Activated CD4-positive, CD25-positive, alpha-beta regulatory T cell treated with anti-CD3 and anti-CD28 coated beads, Interleukin-2, amount 50 U/mL, for 24 hours (primary cell): Measurements from ENCODE around the gene SPECC1.
"Not testable (repeated sequence)": the region's sequence is repeated elsewhere in the genome, so short reads cannot be mapped to it uniquely, and the experiment has no call there.

ENCODE experiments used
- ATAC-seq, 2 donors: fragments of 150-1000 bp; cut with Tn5 transposase; one replicate each; pipeline ENCODE4 v1.10.0; 2021; ENCODE audit warnings: mild to moderate bottlenecking in 1 of 2, moderate library complexity in 1 of 2

SPECC1 gene

DNA sequence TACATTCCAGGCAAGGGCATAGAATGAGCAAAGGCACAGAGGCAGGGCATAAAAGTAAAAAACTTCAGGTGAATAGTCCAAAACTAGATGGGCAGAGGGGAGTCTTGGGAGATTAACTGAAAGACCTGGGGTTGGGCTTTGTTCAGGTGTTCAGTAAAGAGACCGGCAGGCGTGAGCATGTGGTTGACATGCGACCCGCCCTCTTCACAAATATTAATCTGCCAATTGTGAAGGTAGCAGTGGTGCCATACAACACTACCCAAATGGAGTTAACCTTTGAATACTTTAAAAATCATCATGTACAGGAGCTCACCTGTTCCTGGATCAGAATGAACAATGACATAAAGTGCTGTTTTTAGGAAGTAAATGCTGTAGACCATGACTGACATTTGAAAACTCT is 232.7 kb downstream of the SPECC1 start:
- no peak for ATAC-seq

DNA sequence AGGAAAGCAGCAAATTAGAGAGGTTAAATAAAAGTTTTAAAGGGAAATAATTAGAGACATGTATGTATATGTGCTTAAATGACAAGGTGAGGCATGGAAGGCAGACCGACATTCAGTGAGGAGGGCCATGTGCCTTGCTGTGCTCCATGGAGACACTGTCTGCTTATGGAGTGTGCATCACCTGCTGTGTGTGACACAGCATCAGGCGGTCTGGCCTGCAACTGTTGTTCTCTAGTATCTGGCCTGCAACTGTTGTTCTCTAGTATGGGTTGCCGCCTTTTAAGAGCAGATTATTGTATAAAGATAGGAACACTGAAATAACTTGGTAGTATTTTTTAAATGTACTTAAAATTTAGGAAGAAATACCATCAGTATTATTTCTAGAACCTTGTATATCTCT is 233.1 kb downstream of the SPECC1 start:
- no peak for ATAC-seq

DNA sequence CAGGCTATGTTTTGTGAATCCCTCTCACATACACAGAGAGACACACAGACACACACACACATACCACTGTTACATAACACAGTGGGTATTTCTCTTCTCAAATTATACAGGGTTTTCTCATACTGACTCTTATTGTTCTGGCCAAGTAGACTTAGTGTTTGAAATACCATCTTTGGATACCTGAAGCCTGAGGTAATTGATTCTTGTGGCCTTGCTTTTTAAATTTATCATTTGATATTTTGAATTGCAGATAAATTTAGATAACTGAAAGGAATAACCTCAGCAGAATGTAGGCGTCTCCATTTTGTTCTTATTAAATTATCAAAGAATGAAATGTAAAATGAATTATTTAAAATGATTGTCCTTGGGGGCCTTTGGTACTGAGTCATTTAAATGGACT is 234.4 kb downstream of the SPECC1 start:
- no peak for ATAC-seq

DNA sequence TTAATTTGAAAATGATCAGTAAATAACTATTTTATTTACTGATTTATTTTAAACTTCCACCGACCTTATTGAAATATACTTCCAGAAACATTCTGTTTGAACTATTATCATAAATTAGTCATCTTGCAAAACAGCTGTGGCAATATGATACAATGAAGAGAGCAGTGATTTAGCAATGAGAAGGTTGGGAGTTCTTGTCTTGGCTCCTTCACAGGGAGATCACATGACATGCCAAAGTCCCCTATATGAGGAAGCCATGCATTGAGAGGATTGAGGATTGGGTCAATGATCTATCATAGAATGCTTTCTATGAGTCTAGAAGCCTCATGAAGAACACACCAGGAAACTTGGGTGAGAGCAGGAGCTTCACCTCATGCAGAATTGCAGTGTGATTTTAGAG is 235.5 kb downstream of the SPECC1 start:
- ATAC-seq, result no peak

DNA sequence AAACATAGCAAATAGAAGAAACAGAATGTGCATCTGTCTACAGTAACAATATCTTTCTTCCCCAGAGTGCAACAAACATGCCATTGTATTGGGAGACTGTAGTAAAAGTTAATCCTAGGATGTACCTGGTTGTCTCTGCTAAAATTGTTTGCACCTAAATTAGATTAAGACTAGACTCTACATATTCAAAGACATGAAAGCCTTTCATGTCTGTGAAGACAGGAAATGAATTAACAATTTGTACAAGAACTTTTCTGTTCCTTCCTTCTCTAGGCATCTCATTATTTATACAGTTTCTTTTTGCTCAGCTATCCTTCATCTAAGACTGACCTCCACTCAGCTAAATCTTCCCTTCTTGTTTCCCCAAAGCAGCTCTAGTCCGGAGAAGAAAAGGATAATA is 237.5 kb downstream of the SPECC1 start:
- no peak for ATAC-seq

DNA sequence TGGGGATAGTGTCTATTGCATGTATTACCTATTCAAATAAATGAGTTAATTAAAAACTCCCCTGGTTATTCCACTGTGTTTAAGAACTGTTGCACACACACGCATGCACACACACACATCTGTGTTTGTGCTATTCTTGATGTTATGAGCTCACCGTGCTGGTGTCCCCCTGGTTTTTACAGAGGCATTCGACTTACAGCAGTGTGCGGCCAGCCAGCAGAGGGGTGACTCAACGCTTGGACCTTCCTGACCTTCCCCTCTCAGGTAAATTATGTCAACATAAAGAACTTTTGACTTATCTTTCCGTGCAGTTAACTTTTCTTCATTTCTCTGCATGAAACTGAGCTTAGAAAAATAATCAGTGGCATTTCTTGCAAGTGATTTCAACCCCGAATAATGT is 244.2 kb downstream of the SPECC1 start:
- no peak for ATAC-seq

DNA sequence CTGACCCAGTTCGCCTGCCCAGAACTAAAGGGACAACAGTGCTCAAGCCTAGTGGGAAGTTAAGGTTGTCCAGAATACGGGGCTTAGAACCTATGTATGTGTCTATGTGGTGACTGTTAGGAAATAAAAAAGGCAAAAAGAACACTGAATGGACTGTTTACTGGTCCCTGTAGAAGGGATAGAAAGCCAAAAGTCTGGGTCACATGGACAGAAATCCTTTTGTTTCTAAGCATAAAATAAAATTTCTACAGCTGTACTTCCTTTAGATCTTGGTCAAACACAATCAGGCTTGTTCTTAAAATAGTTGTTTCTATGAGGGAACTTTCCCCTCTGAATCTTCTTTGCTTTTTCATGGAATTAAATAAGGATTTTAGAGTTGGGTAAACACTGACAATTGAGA is 245.4 kb downstream of the SPECC1 start:
- ATAC-seq, result no peak

DNA sequence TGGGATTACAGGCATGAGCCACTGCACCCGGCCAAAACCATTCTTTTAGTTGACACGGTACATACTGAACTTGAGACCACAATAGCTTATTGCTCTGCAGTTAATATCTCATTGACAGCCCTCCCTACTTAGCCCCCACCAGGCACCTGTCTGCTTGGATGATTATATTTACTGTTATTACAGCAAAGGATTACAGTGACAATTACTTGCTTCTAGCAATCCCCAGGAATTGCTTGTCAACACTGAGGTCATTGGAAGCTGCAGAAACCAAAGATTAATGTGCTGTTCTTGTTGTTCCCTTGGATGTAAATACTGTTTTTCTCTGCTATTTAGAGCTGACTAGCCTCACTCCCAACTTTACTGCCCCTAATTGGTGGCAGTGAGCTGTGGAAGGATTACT is 247.0 kb downstream of the SPECC1 start:
- no peak for ATAC-seq

DNA sequence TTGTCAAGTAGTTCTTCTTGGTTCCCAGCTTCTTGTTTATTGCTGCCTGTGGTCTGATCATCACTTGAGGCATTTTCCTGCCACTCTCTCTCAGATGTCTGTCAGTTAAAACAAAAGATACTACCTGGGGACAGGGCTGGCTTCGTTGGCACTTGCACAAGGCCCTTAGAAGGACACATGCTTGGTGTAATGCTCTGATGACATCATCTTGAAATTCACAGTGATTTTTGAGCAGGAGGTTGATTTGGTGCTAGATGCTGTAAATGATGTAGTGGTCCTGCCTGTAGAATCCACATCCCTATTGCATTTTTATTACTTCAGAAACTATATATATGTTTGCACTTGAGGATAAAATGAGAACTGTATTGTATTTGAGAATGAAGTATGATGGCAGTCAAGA is 247.8 kb downstream of the SPECC1 start:
- no peak for ATAC-seq

DNA sequence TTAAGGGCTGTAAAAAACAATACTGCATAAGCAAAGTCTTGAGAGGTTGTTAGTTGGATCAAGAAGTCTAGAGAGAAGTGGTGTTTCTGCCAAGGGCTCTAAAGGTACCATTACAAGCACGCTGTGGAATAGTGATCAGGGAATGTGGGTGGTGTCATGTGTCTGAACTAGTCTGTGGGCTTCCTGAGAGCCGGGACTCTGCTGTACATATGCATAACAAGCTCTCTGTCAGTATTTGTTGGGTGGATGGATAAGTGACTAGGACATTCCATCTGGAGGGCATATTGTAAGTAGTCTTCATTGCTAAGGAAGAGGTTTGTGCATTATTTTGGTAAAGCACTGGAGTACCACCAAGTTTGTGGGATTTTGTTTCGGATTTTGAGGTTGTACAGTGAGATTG is 248.6 kb downstream of the SPECC1 start:
- no peak for ATAC-seq

DNA sequence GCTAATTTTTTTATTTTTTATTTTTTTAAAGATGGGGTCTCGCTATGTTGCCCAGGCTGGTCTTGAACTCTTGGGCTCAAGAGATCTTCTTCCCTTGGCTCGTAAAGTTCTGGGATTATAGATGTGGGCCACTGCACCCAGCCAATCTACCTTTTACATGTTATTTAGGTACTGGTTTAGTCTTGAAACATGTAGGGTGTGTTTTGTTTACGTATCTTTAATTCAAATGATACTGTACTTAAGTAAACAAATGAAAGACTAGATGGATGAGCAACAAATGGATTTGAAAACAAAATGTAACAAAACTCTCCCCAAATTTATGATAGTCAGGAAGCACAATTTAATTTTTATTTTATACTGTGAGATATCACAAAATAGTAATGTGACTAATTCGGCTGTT is 250.5 kb downstream of the SPECC1 start:
- ATAC-seq, result no peak

DNA sequence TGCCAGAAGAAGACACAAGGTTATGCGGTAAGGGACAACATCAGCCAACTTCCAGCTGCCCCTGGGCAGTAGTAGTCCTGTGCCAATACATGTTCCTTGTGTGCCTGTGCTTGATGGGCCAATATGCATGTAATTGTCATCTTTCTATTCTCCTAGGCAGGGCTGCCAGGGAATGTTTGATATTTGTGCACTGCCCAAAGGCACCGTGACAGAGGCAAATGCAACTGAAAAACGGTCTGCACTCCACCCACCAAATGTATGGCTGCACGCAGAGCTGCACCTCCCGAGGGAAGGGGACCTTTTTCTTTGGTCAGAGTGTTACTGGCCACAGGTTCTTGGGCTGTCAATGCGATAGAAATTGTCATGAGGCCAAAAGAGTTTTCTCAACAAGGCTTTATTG is 251.1 kb downstream of the SPECC1 start:
- no peak for ATAC-seq

DNA sequence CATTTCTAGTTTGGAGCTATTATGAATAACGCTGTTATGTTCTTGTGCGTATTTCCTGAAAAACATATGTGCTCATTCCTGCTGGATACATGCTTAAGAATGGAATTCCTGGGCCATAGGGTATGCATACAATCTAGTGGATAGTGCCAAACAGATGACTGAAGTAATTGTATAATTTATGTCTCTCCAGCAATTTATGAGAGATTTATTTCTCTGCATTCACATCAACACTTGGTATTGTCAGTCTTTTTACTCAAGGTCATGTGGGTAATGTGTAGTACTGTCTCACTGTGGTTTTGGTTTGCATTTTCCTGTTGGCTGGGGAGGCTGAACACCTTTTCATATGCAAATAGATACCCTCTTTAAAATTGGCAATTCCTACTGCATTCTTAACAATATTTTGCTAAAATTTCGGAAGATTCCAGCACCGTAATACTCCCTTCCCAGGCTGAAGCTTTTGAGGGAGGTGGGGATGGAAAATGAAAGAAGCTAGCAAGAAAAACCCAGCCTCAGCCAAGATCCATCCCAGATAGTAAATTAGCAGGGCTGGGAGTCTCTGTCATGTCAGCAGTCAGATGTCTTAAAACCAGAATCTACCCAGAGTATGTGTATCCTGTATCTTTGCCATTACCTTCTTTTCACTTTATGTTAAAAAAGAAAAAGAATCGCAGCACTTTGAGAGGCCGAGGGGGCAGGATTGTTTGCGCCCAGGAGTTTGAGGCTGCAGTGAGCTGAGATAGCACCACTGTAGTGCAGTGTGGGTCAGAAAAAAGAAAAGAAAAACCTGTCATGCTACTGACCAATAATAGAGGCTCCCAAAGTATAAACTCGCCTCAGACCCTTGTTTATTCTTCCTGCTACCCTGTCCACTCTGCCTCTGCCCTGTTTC is 253.3 kb downstream of the SPECC1 start:
- no peak for ATAC-seq

DNA sequence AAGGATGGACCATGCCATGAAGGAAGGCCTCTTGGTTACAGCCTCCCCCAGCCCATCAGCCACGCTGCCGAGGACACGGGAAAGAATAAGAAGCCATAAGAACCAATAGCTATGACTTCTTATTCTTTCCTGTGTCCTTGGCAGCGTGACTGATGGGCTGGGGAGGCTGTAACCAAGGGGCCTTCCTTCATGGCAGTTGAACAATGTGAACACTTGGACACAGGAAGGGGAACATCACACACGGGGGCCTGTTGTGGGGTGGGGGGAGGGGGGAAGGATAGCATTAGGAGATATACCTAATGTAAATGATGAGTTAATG is 253.9 kb downstream of the SPECC1 start:
- ATAC-seq, result not testable (repeated sequence)

DNA sequence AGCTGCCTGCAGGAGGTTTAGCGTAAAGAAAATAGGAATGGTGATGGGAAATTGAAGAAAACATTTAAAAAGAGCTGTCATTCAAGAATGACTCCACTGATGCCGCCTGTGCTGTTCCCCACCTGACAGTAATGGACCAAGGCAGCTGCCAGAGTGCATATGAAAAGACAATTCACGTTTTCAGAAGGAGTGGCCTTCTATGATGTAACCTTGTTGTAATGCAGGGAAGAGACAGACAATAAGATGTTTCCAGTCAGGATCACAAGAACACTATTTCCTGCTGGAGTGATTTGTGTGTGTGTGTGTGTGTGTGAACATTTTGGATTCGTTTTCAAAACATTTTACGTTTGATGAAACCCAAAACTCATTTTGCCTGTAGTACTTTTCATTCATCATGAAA is 254.4 kb downstream of the SPECC1 start:
- no peak for ATAC-seq

DNA sequence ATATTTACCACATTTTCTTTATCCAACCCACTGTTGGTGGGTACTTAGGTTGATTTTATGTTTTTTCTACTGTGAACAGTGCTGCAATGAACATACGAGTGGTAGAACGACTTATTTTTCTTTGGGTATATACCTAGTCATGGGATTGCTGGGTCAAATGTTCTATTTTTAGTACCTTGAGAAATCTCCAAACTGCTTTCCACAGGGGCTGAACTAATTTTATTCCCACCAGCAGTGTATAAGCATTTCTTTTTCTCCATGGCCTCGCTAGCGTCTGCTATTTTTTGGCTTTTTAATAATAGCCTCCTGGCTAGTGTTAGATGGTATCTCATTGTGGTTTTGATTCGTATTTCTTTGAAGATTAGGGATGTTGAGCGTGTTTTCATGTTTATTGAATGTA is 255.8 kb downstream of the SPECC1 start:
- no peak for ATAC-seq

DNA sequence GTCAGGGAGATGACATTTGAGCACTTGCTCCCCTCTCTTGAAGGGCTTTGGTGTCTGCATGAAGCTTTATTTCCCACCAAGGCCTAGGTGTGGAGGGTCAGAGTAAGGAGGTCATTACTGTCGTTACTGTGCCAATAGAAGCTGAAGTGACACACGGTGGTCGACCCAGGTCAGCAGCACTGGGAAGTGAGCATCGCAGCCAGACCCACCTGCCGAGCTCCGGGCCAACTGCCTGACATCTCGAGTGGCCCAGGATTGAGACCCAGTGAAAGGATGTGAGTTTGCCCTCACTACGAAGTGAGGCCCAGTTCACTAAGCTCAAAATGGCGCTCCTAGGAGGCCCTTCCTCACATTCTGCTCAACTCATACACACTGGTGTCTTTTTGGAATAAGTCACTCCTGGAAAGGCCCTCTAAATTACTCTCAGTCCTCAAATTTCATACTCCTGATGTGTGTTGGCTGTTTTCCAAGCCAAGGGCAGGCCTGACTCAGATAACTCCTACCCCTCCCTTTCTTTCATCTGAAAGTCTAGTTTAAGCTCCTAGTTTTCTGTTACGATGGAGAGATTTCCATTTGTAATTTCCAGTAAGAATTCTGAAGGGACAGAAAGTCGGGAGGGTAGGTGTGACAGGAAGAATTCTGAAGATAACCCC is 257.8 kb downstream of the SPECC1 start:
- no peak for ATAC-seq

DNA sequence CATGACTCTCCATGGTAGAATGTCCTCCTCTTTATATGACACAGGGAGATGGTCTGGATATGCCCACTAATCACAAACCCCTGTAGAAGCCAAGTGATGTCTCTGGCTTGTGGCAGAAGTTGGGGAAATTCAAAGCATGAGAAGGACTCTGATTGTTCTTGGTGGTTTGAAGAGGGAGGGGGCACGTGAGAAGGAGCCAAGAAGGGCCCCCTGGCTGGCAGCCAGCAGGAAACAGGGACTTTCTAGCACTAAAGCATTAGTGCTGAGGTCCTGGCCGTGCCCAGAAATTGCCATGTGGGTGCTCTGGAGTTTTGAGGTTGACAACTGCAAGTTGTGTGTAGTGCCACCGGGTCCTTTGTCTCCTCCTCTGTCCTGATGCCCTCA is 258.3 kb downstream of the SPECC1 start:
- no peak for ATAC-seq

DNA sequence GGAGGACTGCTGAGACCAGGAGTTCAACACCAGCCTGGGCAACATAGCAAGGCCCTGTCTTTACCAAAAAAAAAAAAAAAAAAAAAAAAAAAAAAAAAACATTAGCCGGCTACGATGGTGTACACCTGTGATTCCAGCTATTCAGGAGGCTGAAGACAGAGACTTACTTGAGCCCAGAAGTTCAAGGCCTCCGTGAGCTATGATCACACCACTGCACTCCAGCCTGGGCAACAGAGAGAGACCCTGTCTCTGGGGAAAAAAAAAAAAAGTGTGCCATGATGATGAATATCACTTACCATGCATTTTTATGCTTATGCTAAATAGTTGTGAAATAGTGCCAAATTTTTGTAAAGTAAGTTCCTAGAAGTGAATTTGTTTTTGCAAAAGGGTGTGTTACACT is 261.2 kb downstream of the SPECC1 start:
- ATAC-seq, result no peak

DNA sequence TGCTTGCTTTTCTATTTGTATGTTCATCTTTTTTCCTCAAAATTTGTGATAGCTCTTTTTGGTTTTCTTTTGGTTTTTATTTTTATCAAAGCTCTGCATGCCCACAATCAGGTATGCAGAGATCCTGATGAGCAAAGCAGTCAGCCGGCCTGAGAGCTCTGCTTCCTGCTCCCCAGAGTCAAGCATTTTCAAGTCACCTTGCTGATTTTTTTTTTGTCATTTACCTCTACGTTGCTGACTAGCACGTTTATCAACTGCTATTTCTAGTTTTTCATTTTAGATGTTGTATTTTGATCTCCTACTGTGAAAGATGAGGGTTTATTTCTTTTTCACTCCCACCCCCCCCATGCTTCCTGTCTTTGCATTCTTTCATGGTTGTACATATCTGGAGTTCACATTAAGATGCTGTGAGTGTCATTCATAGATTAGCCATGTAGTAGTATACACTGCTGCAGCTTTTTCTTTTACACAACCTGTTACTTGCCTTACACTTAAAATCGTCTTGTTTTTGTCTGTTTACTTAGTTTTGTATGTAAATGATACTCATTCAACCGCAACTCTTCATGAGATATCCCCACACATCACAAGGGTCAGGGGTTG is 262.0 kb downstream of the SPECC1 start:
- ATAC-seq, result no peak

DNA sequence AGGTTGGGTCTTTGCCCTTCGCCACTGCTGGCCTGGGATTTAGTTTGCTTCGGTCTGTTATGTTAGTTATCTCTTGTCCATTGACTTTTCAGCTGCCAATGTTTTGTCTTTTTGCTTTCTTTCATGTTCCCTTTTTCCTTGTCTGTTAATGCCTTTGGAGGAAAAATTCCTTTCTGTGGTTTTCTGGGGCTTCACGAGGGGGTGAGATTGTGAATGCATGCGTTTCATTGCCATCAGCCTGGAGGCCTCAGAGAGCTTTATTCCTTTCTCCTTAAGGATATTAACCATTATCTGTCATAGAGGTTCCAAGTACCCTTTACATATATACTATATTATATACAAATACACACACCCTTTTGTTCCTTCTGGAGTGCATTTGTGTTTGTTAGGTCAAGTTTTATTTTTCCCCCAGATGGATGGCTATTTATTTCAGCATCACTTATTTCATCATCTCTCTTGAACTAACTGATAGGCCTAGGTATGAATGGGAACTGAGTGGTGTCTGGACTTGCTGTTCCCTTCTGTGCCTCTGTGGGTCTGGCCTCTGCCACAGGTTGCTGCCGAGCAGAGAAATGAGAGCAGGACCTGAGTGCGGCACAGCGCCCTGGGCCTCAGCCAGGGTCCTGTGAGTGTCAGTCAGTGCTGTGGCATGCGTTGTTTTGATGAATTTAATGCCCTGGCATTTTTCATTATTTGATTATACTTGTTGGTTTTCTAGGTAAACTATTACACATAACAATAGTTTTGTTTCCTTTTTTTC is 264.8 kb downstream of the SPECC1 start:
- no peak for ATAC-seq

DNA sequence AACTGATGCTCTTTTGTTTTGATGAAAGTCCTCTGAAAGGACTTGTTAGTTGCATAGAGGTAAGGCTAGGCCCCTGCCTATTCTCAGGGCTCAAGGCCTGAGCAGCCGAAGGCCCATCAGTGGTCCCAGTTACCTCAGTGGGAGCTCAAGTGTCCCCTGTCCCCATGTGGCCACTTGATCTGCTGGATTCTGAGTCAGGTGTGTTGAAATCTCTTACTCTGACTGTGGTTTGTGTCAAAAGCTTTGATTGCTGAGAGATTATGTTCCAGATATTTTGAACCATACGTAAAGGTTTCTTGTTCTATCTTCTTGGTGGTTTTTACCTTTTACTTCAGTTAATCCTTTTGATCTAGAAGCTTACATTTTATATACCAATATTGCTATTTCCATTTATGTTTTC is 266.5 kb downstream of the SPECC1 start:
- no peak for ATAC-seq

DNA sequence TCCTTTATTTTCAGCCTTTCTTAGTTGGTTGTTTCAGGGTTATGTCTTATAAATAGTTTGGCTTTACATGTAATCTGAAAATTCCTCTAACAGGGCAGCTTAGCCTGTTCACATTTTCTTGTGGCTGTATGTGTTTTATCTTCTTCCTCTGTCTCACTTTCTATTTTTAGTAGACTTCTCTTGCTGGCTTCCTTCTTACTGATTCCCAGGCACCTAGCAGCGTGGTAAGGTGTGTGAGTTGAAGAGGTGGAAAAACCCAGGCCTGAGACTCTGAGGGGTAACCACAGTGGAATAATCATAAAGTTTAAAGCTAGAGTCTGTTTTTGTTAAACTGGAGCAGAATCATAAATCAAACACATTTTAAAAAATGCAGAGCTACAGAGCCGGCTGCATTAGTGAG is 267.3 kb downstream of the SPECC1 start:
- no peak for ATAC-seq

DNA sequence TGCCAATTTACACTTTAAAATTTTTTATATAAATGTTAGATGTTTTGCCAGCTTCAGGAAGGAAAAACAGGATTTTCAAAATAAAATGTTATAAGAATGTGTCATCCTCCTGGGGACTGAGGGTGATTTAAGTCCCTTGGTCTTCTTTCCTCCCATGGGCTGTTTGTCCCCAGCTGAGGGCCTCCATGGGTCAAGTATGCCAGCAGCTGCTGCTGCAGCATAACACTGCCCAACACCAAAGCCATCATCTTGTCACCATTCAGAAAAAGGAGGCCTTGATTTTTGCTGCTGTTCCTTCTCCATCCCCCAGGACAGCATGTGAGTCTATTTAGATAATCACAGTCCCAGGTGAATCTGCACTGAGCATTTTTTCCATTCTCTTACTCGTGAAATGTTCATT is 269.6 kb downstream of the SPECC1 start:
- no peak for ATAC-seq
